Glutamatergic neuron (in vitro differentiated cells): Measurements from ENCODE around the gene DYRK1B. TPM values are rescaled to one million over a fixed set of nuclear protein-coding genes. Genes with fewer than 3 reads are reported as not detected.

ENCODE experiments used
- DNase-seq: peaks from one replicate; pipeline ENCODE4 v3.0.0; 2022
- H3K27ac Mint-ChIP-seq: one replicate; pipeline ENCODE4 v1.8.0; 2020; ENCODE audit warnings: mild to moderate bottlenecking, mixed read lengths, inconsistent platforms; ENCODE audit not compliant: unreplicated experiment
- H3K27me3 Mint-ChIP-seq: one replicate; pipeline ENCODE4 v1.8.0; 2020; ENCODE audit warnings: mild to moderate bottlenecking, moderate library complexity, mixed read lengths, inconsistent platforms; ENCODE audit not compliant: unreplicated experiment
- H3K36me3 Mint-ChIP-seq: one replicate; pipeline ENCODE4 v1.8.0; 2020; ENCODE audit warnings: mild to moderate bottlenecking, mixed read lengths, inconsistent platforms; ENCODE audit not compliant: unreplicated experiment
- H3K4me1 Mint-ChIP-seq: one replicate; pipeline ENCODE4 v1.8.0; 2020; ENCODE audit warnings: mild to moderate bottlenecking, low read depth, mixed read lengths, inconsistent platforms; ENCODE audit not compliant: unreplicated experiment
- H3K4me3 Mint-ChIP-seq: one replicate; pipeline ENCODE4 v1.8.0; 2020; ENCODE audit warnings: mild to moderate bottlenecking, mixed read lengths, inconsistent platforms; ENCODE audit not compliant: unreplicated experiment
- H3K9me3 Mint-ChIP-seq: one replicate; pipeline ENCODE4 v1.8.0; 2020; ENCODE audit warnings: mild to moderate bottlenecking, moderate library complexity, mixed read lengths, inconsistent platforms; ENCODE audit not compliant: unreplicated experiment
- CTCF ChIP-seq: fragments of 200-600 bp; sonication (generic); IDR thresholded peaks from one replicate; pipeline ENCODE4 v1.5.0; 2021; ENCODE audit not compliant: partially characterized antibody, unreplicated experiment
- total RNA-seq: library from RNA; stranded (reverse); fragmentation: NEBNext Ultra II Directional; extraction: Animal tissue kit (Norgen Biotek cat#: 25700); gene quantifications from one replicate; pipeline ENCODE4 v1.2.1, GENCODE V29; 2021; ENCODE audit not compliant: unreplicated experiment

DYRK1B gene
- total RNA-seq, 1 donor from 2014 or later, result 86.3 TPM

GRCh38 chr19:39843919-39844793 lies 10.2 kb upstream of the DYRK1B start:
- peak overlapping the region; percentile 90 for H3K4me3 Mint-ChIP-seq
- peaks cover 7% of the 10 kb centered on the region for H3K27me3 Mint-ChIP-seq
- H3K4me1 Mint-ChIP-seq, result peaks cover 45% of the 10 kb centered on the region
- peaks cover 2% of the 10 kb centered on the region for H3K9me3 Mint-ChIP-seq
- DNase-seq, result no peak
- no peaks in the 10 kb centered on the region for H3K36me3 Mint-ChIP-seq
- no peak overlapping the region for H3K27ac Mint-ChIP-seq
- peak; percentile 73 for TF ChIP-seq CTCF

- Mint-ChIP-seq H3K27me3 (peaks cover 7% of the 10 kb centered on the region), H3K27ac (peak overlapping the region; percentile 24), H3K9me3 (peaks cover 2% of the 10 kb centered on the region), H3K4me1 (peaks cover 47% of the 10 kb centered on the region), H3K4me3 (peak overlapping the region; percentile 54), H3K36me3 (no peaks in the 10 kb centered on the region)
- DNase-seq, result no peak
- TF ChIP-seq CTCF, result no peak
These were observed 8.9 kb upstream of the DYRK1B start for GRCh38 chr19:39842693-39843435.

GRCh38 chr19:39841041-39841440 lies 7.1 kb upstream of the DYRK1B start:
- no peak overlapping the region for H3K27ac Mint-ChIP-seq
- no peak for DNase-seq
- peaks cover 4% of the 10 kb centered on the region for H3K27me3 Mint-ChIP-seq
- no peak overlapping the region for H3K4me3 Mint-ChIP-seq
- peaks cover 43% of the 10 kb centered on the region for H3K4me1 Mint-ChIP-seq
- TF ChIP-seq CTCF, result no peak
- H3K9me3 Mint-ChIP-seq, result no peaks in the 10 kb centered on the region
- H3K36me3 Mint-ChIP-seq, result no peaks in the 10 kb centered on the region

GRCh38 chr19:39840492-39840891 lies 6.5 kb upstream of the DYRK1B start:
- Mint-ChIP-seq H3K36me3 (no peaks in the 10 kb centered on the region), H3K4me3 (peak overlapping the region; percentile 41), H3K9me3 (no peaks in the 10 kb centered on the region), H3K4me1 (peaks cover 41% of the 10 kb centered on the region), H3K27ac (peak overlapping the region; percentile 93), H3K27me3 (peaks cover 2% of the 10 kb centered on the region)
- no peak for TF ChIP-seq CTCF
- no peak for DNase-seq
